ENCODE measurements around the gene AMMECR1L. TPM values are rescaled to one million over a fixed set of nuclear protein-coding genes. Genes with fewer than 3 reads are reported as not detected.
"Not testable (repeated sequence)": the region's sequence is repeated elsewhere in the genome, so short reads cannot be mapped to it uniquely, and the experiment has no call there.

Gene AMMECR1L
- 10 to 100 TPM; 14.5 to 15.0 TPM for total RNA-seq

- peak within 1 kb of the TSS; percentile 88 for H3K27ac Mint-ChIP-seq
- DNase-seq: peak; percentile 77
- H3K9me3 Mint-ChIP-seq (ENCODE audit: insufficient read depth); H3K27me3 Mint-ChIP-seq (ENCODE audit: low read depth); CTCF ChIA-PET: not testable (repeated sequence)
- ATAC-seq: peak; percentile 93
- peak within 1 kb of the TSS; percentile 92 for H3K4me3 Mint-ChIP-seq
- H3K36me3 Mint-ChIP-seq (ENCODE audit: low read depth): peaks cover 31% of the 10 kb centered on the region
- peaks cover 39% of the 10 kb centered on the region for H3K4me1 Mint-ChIP-seq (ENCODE audit: low read depth)
- POLR2A ChIA-PET: interaction anchor here (0.6 kb wide), 1 partner anchor 27 kb away, joined by 3 read pairs; no protein-coding TSS in a partner anchor
Observed at GRCh38 chr2:127885780-127886592, at the start of gene AMMECR1L. AMMECR1L (minus strand) TSS chr2:127885956; CDS start chr2:127874234, 11,722 bp downstream.

- DNase-seq (no peak), ATAC-seq (no peak)
- Mint-ChIP-seq H3K9me3 (ENCODE audit: insufficient read depth) (no peaks in the 10 kb centered on the region), H3K27ac (no peak overlapping the region), H3K4me1 (ENCODE audit: low read depth) (no peaks in the 10 kb centered on the region), H3K36me3 (ENCODE audit: low read depth) (peaks cover 1% of the 10 kb centered on the region), H3K27me3 (ENCODE audit: low read depth) (no peaks in the 10 kb centered on the region), H3K4me3 (no peak overlapping the region)
- POLR2A ChIA-PET: no interaction called here
- CTCF ChIA-PET: no interaction called here
Observed at GRCh38 chr2:127935337-127935736, 49.6 kb upstream of the AMMECR1L start.

- H3K4me1 Mint-ChIP-seq (ENCODE audit: low read depth): no peaks in the 10 kb centered on the region
- no peak for DNase-seq
- no peaks in the 10 kb centered on the region for H3K36me3 Mint-ChIP-seq (ENCODE audit: low read depth)
- no peak overlapping the region for H3K27ac Mint-ChIP-seq
- no peak for ATAC-seq
- no peaks in the 10 kb centered on the region for H3K9me3 Mint-ChIP-seq (ENCODE audit: insufficient read depth)
- H3K4me3 Mint-ChIP-seq: no peak overlapping the region
- CTCF ChIA-PET: no interaction called here
- POLR2A ChIA-PET: no interaction called here
- H3K27me3 Mint-ChIP-seq (ENCODE audit: low read depth): peaks cover 2% of the 10 kb centered on the region
Observed at GRCh38 chr2:127932199-127932876, 46.6 kb upstream of the AMMECR1L start.

- no peaks in the 10 kb centered on the region for H3K9me3 Mint-ChIP-seq (ENCODE audit: insufficient read depth)
- peaks cover 2% of the 10 kb centered on the region for H3K27me3 Mint-ChIP-seq (ENCODE audit: low read depth)
- H3K27ac Mint-ChIP-seq: no peak overlapping the region
- CTCF ChIA-PET: no interaction called here
- no peaks in the 10 kb centered on the region for H3K36me3 Mint-ChIP-seq (ENCODE audit: low read depth)
- POLR2A ChIA-PET: no interaction called here
- DNase-seq (no peak), ATAC-seq (no peak)
- H3K4me1 Mint-ChIP-seq (ENCODE audit: low read depth): no peaks in the 10 kb centered on the region
- no peak overlapping the region for H3K4me3 Mint-ChIP-seq
Observed at GRCh38 chr2:127929449-127929848, 43.7 kb upstream of the AMMECR1L start.

GRCh38 chr2:127927384-127927783, 41.6 kb upstream of the AMMECR1L start:
- Mint-ChIP-seq H3K27ac (no peak overlapping the region), H3K27me3 (ENCODE audit: low read depth) (peaks cover 2% of the 10 kb centered on the region), H3K9me3 (ENCODE audit: insufficient read depth) (no peaks in the 10 kb centered on the region), H3K36me3 (ENCODE audit: low read depth) (no peaks in the 10 kb centered on the region), H3K4me3 (no peak overlapping the region), H3K4me1 (ENCODE audit: low read depth) (no peaks in the 10 kb centered on the region)
- CTCF ChIA-PET: interaction anchor here (2.0 kb wide), 1 partner anchor 336 kb away, joined by 4 read pairs; no protein-coding TSS in a partner anchor
- ATAC-seq: no peak
- DNase-seq: no peak
- POLR2A ChIA-PET: no interaction called here

GRCh38 chr2:127917916-127918315, 32.2 kb upstream of the AMMECR1L start:
- ATAC-seq (no peak), DNase-seq (no peak)
- Mint-ChIP-seq H3K36me3 (ENCODE audit: low read depth) (no peaks in the 10 kb centered on the region), H3K9me3 (ENCODE audit: insufficient read depth) (no peaks in the 10 kb centered on the region), H3K4me1 (ENCODE audit: low read depth) (no peaks in the 10 kb centered on the region), H3K4me3 (no peak overlapping the region), H3K27me3 (ENCODE audit: low read depth) (no peaks in the 10 kb centered on the region), H3K27ac (no peak overlapping the region)
- ChIA-PET CTCF (interaction anchor here (0.6 kb wide), 1 partner anchor 85 kb away, joined by 3 read pairs; no protein-coding TSS in a partner anchor), POLR2A (no interaction called here)

GRCh38 chr2:127913808-127914457, 28.2 kb upstream of the AMMECR1L start:
- no peak overlapping the region for H3K27ac Mint-ChIP-seq
- no peaks in the 10 kb centered on the region for H3K27me3 Mint-ChIP-seq (ENCODE audit: low read depth)
- H3K36me3 Mint-ChIP-seq (ENCODE audit: low read depth): no peaks in the 10 kb centered on the region
- ATAC-seq (no peak), DNase-seq (no peak)
- H3K4me1 Mint-ChIP-seq (ENCODE audit: low read depth): no peaks in the 10 kb centered on the region
- no peak overlapping the region for H3K4me3 Mint-ChIP-seq
- no peaks in the 10 kb centered on the region for H3K9me3 Mint-ChIP-seq (ENCODE audit: insufficient read depth)
- POLR2A ChIA-PET: no interaction called here
- CTCF ChIA-PET: no interaction called here

GRCh38 chr2:127911737-127912136, 26.0 kb upstream of the AMMECR1L start:
- H3K36me3 Mint-ChIP-seq (ENCODE audit: low read depth): no peaks in the 10 kb centered on the region
- ChIA-PET CTCF (no interaction called here), POLR2A (no interaction called here)
- H3K4me1 Mint-ChIP-seq (ENCODE audit: low read depth): no peaks in the 10 kb centered on the region
- H3K9me3 Mint-ChIP-seq (ENCODE audit: insufficient read depth): no peaks in the 10 kb centered on the region
- no peak for ATAC-seq
- no peak overlapping the region for H3K27ac Mint-ChIP-seq
- H3K4me3 Mint-ChIP-seq: no peak overlapping the region
- DNase-seq: no peak
- peaks cover 3% of the 10 kb centered on the region for H3K27me3 Mint-ChIP-seq (ENCODE audit: low read depth)

GRCh38 chr2:127910415-127910814, 24.7 kb upstream of the AMMECR1L start:
- Mint-ChIP-seq H3K27me3 (ENCODE audit: low read depth) (peaks cover 3% of the 10 kb centered on the region), H3K9me3 (ENCODE audit: insufficient read depth) (no peaks in the 10 kb centered on the region), H3K4me1 (ENCODE audit: low read depth) (no peaks in the 10 kb centered on the region), H3K27ac (no peak overlapping the region), H3K36me3 (ENCODE audit: low read depth) (no peaks in the 10 kb centered on the region), H3K4me3 (no peak overlapping the region)
- ATAC-seq: no peak
- no peak for DNase-seq
- CTCF ChIA-PET: no interaction called here
- POLR2A ChIA-PET: no interaction called here

GRCh38 chr2:127909019-127909418, 23.3 kb upstream of the AMMECR1L start:
- no peaks in the 10 kb centered on the region for H3K4me1 Mint-ChIP-seq (ENCODE audit: low read depth)
- CTCF ChIA-PET: interaction anchor here (0.7 kb wide), 1 partner anchor 1104 kb away, joined by 3 read pairs; no protein-coding TSS in a partner anchor
- no peaks in the 10 kb centered on the region for H3K36me3 Mint-ChIP-seq (ENCODE audit: low read depth)
- no peak overlapping the region for H3K27ac Mint-ChIP-seq
- ATAC-seq: no peak
- H3K27me3 Mint-ChIP-seq (ENCODE audit: low read depth): peaks cover 3% of the 10 kb centered on the region
- H3K4me3 Mint-ChIP-seq: no peak overlapping the region
- H3K9me3 Mint-ChIP-seq (ENCODE audit: insufficient read depth): no peaks in the 10 kb centered on the region
- no peak for DNase-seq
- POLR2A ChIA-PET: no interaction called here

GRCh38 chr2:127907733-127908400, 22.1 kb upstream of the AMMECR1L start:
- H3K27ac Mint-ChIP-seq; H3K4me3 Mint-ChIP-seq; CTCF ChIA-PET; H3K27me3 Mint-ChIP-seq (ENCODE audit: low read depth); ATAC-seq; H3K36me3 Mint-ChIP-seq (ENCODE audit: low read depth); POLR2A ChIA-PET; H3K4me1 Mint-ChIP-seq (ENCODE audit: low read depth); H3K9me3 Mint-ChIP-seq (ENCODE audit: insufficient read depth); DNase-seq: not testable (repeated sequence)
